NT2/D1 (cell line): ENCODE data around the gene DUSP7.

ENCODE experiments used
- DNase-seq: peaks from one replicate; pipeline ENCODE4 v3.0.0-alpha.2; 2011; ENCODE audit warnings: low read depth, low spot score
- H3K27me3 ChIP-seq: 2 replicates; pipeline ENCODE4 v1.6.0; 2011; ENCODE audit warnings: mild to moderate bottlenecking; ENCODE audit not compliant: insufficient read length, insufficient read depth
- H3K36me3 ChIP-seq: 2 replicates; pipeline ENCODE4 v1.6.1; 2011; ENCODE audit warnings: mild to moderate bottlenecking, low read length, mixed read lengths; ENCODE audit not compliant: insufficient read depth, insufficient read length
- H3K4me1 ChIP-seq: 2 replicates; pipeline ENCODE4 v1.5.1; 2011; ENCODE audit not compliant: insufficient read depth, insufficient read length
- H3K4me3 ChIP-seq: 2 replicates; pipeline ENCODE4 v1.5.1; 2011; ENCODE audit warnings: low read depth; ENCODE audit not compliant: insufficient read length
- H3K9ac ChIP-seq: 2 replicates; pipeline ENCODE4 v1.6.0; 2011; ENCODE audit warnings: low read depth; ENCODE audit not compliant: insufficient read length
- H3K9me3 ChIP-seq: 2 replicates; pipeline ENCODE4 v1.5.1; 2011; ENCODE audit warnings: mild to moderate bottlenecking, low read length; ENCODE audit not compliant: insufficient read depth
- SUZ12 ChIP-seq: IDR thresholded peaks from 2 replicates; pipeline ENCODE4 v1.6.1; 2011; ENCODE audit not compliant: insufficient read length, insufficient read depth; ENCODE audit errors: extremely low read depth
- YY1 ChIP-seq: IDR thresholded peaks from 2 replicates; pipeline ENCODE4 v1.6.1; 2011; ENCODE audit not compliant: insufficient read length, insufficient read depth
- ZNF274 ChIP-seq: IDR thresholded peaks from 2 replicates; pipeline ENCODE4 v1.6.1; 2011; ENCODE audit warnings: mild to moderate bottlenecking, low read depth, low read length

Gene DUSP7

GRCh38 chr3:51999846-52000245, 56.5 kb downstream of the DUSP7 start:
- Histone ChIP-seq H3K4me3 (no peak overlapping the region), H3K9me3 (no peaks in the 10 kb centered on the region), H3K4me1 (peaks cover 16% of the 10 kb centered on the region), H3K36me3 (peaks cover 7% of the 10 kb centered on the region), H3K27me3 (peaks cover 18% of the 10 kb centered on the region), H3K9ac (no peak overlapping the region)
- no peak for DNase-seq
- TF ChIP-seq YY1 (no peak), ZNF274 (no peak), SUZ12 (no peak)
